ENCODE results near the gene SERPING1.

SERPING1 gene

GRCh38 chr11:57638005-57638781 is 40.7 kb downstream of the SERPING1 start:
- H3K27ac ChIP-seq = no peak overlapping the region
- TF ChIP-seq, protein P1, sequence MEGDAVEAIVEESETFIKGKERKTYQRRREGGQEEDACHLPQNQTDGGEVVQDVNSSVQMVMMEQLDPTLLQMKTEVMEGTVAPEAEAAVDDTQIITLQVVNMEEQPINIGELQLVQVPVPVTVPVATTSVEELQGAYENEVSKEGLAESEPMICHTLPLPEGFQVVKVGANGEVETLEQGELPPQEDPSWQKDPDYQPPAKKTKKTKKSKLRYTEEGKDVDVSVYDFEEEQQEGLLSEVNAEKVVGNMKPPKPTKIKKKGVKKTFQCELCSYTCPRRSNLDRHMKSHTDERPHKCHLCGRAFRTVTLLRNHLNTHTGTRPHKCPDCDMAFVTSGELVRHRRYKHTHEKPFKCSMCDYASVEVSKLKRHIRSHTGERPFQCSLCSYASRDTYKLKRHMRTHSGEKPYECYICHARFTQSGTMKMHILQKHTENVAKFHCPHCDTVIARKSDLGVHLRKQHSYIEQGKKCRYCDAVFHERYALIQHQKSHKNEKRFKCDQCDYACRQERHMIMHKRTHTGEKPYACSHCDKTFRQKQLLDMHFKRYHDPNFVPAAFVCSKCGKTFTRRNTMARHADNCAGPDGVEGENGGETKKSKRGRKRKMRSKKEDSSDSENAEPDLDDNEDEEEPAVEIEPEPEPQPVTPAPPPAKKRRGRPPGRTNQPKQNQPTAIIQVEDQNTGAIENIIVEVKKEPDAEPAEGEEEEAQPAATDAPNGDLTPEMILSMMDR (conservative IDR thresholded peaks at IDR 0.05) = no peak
- no peak for TF ChIP-seq ZFX (IDR thresholded peaks at IDR 0.05)

DNA sequence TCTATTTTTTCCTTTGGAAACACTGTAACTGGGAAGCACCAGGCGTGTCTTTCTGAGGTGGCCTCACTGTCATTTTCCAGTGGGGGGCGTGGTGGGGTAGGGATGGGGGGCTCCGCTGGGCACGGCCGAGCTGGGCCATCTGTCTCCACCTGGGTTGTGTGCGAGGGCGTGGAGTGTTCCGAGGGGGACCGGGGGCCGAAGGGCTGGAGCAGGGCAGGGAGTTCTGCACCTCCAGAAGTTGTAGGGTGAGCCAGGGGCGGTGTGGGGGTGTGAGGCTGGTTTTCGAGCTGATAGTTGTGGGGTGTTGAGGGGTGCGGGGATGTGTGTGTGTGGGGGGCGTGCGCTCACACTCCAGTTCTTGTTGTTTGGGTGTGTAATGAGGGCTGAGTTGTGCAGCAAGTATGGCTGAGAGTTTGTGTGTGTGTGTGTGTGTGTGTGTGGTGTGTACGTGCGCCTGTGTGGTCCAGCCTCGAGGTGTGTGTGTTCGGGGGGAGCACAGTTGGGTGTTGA is 41.4 kb downstream of the SERPING1 start:
- TF ChIP-seq, protein P1 (conservative IDR thresholded peaks at IDR 0.05) = no peak
- no peak for TF ChIP-seq ZFX (IDR thresholded peaks at IDR 0.05)
- no peak overlapping the region for H3K27ac ChIP-seq

GRCh38 chr11:57639321-57640067 is 42.0 kb downstream of the SERPING1 start:
- no peak for TF ChIP-seq ZFX (IDR thresholded peaks at IDR 0.05)
- TF ChIP-seq, protein P1 (conservative IDR thresholded peaks at IDR 0.05) = no peak
- H3K27ac ChIP-seq = no peak overlapping the region

DNA sequence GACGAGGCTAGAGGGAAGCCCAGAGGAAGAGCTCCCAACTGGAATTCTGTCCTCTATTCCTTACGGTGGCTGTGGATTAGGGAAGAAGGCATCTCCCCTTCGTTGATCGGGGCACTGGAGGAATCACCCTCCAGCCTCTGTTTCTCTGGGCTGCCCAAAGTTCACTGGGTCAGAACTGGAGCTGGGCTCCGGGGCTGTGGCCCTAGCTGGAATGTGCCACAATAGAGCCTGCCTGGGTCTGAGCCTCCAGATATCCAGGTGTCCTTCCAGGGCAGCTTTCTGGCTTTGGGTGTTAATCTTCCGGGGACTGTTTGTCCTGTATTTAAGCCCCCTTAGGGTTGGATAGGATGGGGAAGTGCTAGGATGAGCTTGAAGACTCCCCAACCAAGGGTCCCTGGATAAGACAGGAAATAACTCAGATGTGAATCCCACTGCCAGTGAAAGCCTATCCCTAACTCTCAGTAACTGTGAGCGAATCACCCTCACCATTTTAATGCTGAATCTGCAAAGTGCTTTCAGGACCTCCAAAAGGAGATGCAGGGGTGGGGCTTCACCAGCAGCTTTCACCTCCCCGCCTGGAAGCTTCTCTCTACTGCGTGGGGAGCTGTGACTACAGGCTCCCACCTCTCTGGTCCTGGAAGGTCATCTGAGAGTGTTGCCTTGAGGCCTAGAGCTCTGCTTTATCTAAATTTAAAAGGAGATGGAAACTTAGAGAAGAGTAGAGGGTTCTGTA is 42.7 kb downstream of the SERPING1 start:
- no peak overlapping the region for H3K27ac ChIP-seq
- TF ChIP-seq ZFX (IDR thresholded peaks at IDR 0.05) = no peak
- TF ChIP-seq, protein P1 (conservative IDR thresholded peaks at IDR 0.05) = no peak

DNA sequence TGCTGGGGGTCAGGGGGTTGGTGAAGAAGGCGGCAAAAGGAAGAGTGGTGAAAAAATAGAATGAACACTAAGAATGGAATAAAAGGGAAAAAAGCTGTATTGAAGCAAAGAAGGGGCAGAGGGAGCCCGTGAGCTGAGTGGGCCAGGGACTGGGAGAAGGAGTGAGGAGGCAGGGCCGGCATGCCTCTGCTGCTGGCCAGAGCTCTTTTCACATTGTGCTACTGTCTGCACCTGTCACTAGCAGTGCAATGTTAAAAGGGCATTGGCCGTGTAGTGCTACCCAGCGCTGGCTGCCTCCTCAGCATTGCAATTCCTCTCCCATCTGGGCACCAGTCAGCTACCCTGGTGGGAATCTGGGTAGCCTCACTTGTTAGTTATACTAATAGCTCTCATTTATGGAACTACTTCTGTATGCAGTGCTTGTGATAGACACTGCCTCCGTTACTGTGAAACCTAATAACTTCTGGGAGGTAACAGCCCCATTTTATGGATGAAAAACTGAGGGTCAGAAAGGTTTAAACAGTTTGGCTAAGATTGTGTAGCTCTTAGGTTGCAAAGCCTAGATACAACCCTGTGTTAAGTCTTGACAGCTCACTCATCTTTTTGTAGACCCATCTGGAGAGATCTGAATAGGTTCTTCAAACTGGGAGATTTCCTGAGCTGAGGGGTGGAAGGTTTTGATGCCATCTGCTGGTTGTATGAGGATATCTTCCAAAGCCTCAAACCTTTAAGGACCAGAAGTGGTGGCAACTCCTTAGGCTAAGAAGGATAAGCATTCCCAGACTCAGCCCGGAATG is 43.7 kb downstream of the SERPING1 start:
- TF ChIP-seq, protein P1 (conservative IDR thresholded peaks at IDR 0.05) = peak; percentile 81
- no peak for TF ChIP-seq ZFX (IDR thresholded peaks at IDR 0.05)
- H3K27ac ChIP-seq = no peak overlapping the region

DNA sequence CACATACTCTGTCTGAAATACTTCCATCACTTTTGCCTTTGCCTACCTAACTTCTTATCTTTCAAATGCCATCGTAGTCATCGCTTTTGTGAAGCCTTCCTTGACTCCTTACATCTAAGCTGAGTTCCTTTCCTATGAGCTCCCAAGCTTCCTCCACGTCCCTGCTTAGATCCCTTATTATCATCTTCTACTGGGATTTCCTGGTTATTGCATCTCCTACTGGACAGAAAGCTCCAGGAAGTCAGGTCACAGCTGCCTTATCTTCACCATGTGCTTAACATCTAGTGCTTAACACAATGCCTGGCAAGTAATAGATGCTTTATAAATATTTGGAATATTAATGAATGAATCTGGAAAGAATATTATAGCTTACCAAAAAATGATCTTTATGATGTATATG is 46.3 kb downstream of the SERPING1 start:
- TF ChIP-seq, protein P1 (conservative IDR thresholded peaks at IDR 0.05) = no peak
- no peak for TF ChIP-seq ZFX (IDR thresholded peaks at IDR 0.05)
- H3K27ac ChIP-seq = no peak overlapping the region
